GM20000 (cell line): ENCODE data around the gene AKNA.

Source experiments
- DNase-seq: peaks from one replicate; pipeline ENCODE4 v3.0.0; 2012; ENCODE audit warnings: low spot score
- CTCF ChIP-seq: IDR thresholded peaks from 2 replicates; pipeline ENCODE4 v1.5.1; 2012; ENCODE audit warnings: mild to moderate bottlenecking, control low read depth; ENCODE audit errors: extremely low read depth, missing control alignments

The AKNA gene

GRCh38 chr9:114416906-114417305 lies 29.1 kb upstream of the AKNA start:
- TF ChIP-seq CTCF, result no peak
- DNase-seq, result no peak

DNA sequence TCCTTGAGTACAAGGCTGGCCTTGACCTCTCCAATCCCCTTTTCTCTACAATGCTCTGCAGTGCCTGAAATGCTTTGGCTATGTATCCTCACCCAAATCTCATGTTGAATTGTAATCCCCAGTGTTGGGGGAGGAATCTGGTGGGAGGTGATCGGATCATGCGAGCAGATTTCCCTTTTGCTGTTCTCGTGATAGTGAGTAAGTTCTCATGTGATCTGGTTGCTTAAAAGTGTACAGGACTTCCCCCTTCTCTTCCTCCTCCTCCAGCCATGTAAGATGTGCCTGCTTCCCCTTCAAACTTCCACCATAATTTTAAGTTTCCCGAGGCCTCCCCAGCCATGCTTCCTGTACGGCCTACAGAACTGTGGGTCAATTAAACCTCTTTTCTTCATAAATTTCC lies 28.5 kb upstream of the AKNA start:
- no peak for DNase-seq
- no peak for TF ChIP-seq CTCF

DNA sequence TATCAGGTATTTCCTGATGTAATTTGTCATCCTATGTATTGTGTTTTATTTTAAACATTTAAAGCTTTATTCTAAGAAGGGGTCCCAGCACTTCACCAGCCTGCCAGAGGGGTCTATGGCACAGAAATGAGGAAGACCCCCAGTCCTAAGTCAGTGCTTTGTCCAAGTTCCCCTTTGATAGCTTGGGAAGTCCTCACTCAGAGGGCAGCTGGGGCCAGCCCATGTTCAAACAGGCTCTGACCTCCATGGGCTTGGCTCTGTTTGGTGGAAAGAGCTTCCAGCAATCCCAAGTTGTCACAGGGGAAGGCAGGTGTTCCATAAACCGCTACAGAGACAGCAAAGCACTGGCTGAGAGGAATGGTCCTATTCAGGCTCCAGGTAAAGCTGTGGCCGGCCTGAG lies 26.6 kb upstream of the AKNA start:
- no peak for DNase-seq
- no peak for TF ChIP-seq CTCF

GRCh38 chr9:114413861-114414301 lies 26.1 kb upstream of the AKNA start:
- peak; percentile 45 for DNase-seq
- no peak for TF ChIP-seq CTCF

- no peak for DNase-seq
- TF ChIP-seq CTCF, result no peak
Measured at GRCh38 chr9:114412048-114412683, 24.4 kb upstream of the AKNA start.

DNA sequence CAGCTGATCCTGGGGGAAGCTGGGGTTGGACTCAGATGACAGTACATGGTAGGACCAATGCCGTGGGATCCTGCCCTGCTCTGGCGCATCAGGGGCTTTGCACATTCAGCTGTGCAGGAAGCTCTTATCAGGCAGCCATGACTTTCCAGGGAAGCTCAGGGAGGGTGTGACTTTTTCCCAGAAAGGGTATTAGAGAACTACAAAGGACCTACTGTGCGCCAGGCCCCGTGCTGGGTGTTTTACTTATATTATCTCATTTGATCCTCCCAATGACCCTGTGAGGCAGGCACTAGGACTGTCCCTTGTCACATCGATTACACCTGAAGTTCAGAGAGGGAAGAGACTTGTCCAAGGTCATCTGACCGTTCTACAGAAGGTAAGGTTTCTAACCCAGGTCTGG lies 23.7 kb upstream of the AKNA start:
- DNase-seq, result no peak
- TF ChIP-seq CTCF, result no peak

- DNase-seq, result no peak
- no peak for TF ChIP-seq CTCF
Measured at GRCh38 chr9:114410910-114411309, 23.1 kb upstream of the AKNA start.
